B cell (primary cell): ENCODE data around the gene B4GALT3.

Experiments
- EZH2 ChIP-seq: IDR thresholded peaks from 2 replicates; pipeline ENCODE4 v1.6.1; 2012; ENCODE audit warnings: borderline replicate concordance, low read depth, mild to moderate bottlenecking, moderate library complexity, low read length; ENCODE audit not compliant: insufficient read depth, poor library complexity, severe bottlenecking
- TF ChIP-seq, protein P1 (sequence below): fragments of 200-600 bp; IDR thresholded peaks from one replicate; pipeline ENCODE4 v1.8.0; 2022; ENCODE audit warnings: antibody characterized with exemption, mild to moderate bottlenecking

GRCh38 chr1:161159913-161160243 lies 17.4 kb downstream of the B4GALT3 start:
- TF ChIP-seq, protein P1, sequence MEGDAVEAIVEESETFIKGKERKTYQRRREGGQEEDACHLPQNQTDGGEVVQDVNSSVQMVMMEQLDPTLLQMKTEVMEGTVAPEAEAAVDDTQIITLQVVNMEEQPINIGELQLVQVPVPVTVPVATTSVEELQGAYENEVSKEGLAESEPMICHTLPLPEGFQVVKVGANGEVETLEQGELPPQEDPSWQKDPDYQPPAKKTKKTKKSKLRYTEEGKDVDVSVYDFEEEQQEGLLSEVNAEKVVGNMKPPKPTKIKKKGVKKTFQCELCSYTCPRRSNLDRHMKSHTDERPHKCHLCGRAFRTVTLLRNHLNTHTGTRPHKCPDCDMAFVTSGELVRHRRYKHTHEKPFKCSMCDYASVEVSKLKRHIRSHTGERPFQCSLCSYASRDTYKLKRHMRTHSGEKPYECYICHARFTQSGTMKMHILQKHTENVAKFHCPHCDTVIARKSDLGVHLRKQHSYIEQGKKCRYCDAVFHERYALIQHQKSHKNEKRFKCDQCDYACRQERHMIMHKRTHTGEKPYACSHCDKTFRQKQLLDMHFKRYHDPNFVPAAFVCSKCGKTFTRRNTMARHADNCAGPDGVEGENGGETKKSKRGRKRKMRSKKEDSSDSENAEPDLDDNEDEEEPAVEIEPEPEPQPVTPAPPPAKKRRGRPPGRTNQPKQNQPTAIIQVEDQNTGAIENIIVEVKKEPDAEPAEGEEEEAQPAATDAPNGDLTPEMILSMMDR = no peak
- no peak for TF ChIP-seq EZH2
